Common myeloid progenitor, CD34-positive (primary cell): ENCODE data around the gene WNK3.

Experiments used
- CTCF ChIA-PET: fragments of 350-600 bp; sonication (Branson Sonifier 250); formaldehyde crosslinking; loops from one replicate; lab custom pipeline; 2021; ENCODE audit warnings: antibody characterized with exemption; lab: Charles Lee
- POLR2A ChIA-PET: fragments of 350-600 bp; sonication (Branson Sonifier 250); formaldehyde crosslinking; loops from one replicate; lab custom pipeline; 2021; ENCODE audit warnings: antibody characterized with exemption; lab: Charles Lee
- DNase-seq, 3 donors: peaks; one replicate each; pipeline versions ENCODE4 v3.0.0 to v3.0.0-alpha.2; 2013
- H3K27ac ChIP-seq, 2 experiments: 1 replicate in 1 of 2; 2 replicates in 1 of 2; pipeline ENCODE4 v1.7.0; 2013; ENCODE audit warnings: inconsistent platforms in 2 of 2, low read length in 2 of 2, mild to moderate bottlenecking in 2 of 2, low read depth in 1 of 2, moderate library complexity in 1 of 2; ENCODE audit not compliant: severe bottlenecking in 2 of 2, insufficient read depth in 1 of 2, poor library complexity in 1 of 2
- H3K27me3 ChIP-seq, 5 experiments: replicated peaks in 2 of 5; 1 replicate in 3 of 5; 2 replicates in 2 of 5; pipeline versions ENCODE4 v1.6.1 to v1.7.0; 2013; ENCODE audit warnings: low read length in 4 of 5, mild to moderate bottlenecking in 2 of 5, moderate library complexity in 2 of 5, inconsistent platforms in 1 of 5; ENCODE audit not compliant: insufficient read depth in 5 of 5, control insufficient read depth in 4 of 5
- H3K36me3 ChIP-seq, 4 experiments: 1 replicate in 2 of 4; 2 replicates in 2 of 4; pipeline versions ENCODE4 v1.6.1 to v1.7.0; 2013; ENCODE audit warnings: low read length in 3 of 4, control low read depth in 1 of 4, mild to moderate bottlenecking in 1 of 4; ENCODE audit not compliant: control insufficient read depth in 4 of 4, insufficient read depth in 4 of 4
- H3K4me1 ChIP-seq, 4 experiments: 1 replicate in 3 of 4; 2 replicates in 1 of 4; pipeline versions ENCODE4 v1.6.1 to v1.7.1; 2013; ENCODE audit warnings: low read length in 3 of 4, mild to moderate bottlenecking in 3 of 4, control low read depth in 1 of 4, inconsistent platforms in 1 of 4, moderate library complexity in 1 of 4; ENCODE audit not compliant: control insufficient read depth in 4 of 4, insufficient read depth in 4 of 4; ENCODE audit errors: control extremely low read depth in 1 of 4
- H3K4me3 ChIP-seq, 7 experiments: 1 replicate in 4 of 7; 2 replicates in 3 of 7; pipeline versions ENCODE4 v1.5.1 to v1.7.0; 2013; ENCODE audit warnings: mild to moderate bottlenecking in 7 of 7, low read length in 6 of 7, moderate library complexity in 6 of 7, inconsistent platforms in 2 of 7, low read depth in 2 of 7, control low read depth in 1 of 7; ENCODE audit not compliant: insufficient read depth in 4 of 7, control insufficient read depth in 1 of 7; ENCODE audit errors: extremely low read depth in 1 of 7
- H3K9me3 ChIP-seq, 5 experiments: 1 replicate in 4 of 5; 2 replicates in 1 of 5; pipeline versions ENCODE4 v1.6.1 to v1.7.1; 2013; ENCODE audit warnings: low read length in 4 of 5, mild to moderate bottlenecking in 2 of 5, inconsistent platforms in 1 of 5, low read depth in 1 of 5, moderate library complexity in 1 of 5; ENCODE audit not compliant: control insufficient read depth in 4 of 5, insufficient read depth in 2 of 5; ENCODE audit errors: control extremely low read depth in 1 of 5
- WGBS: methylation state at CpG from one replicate; pipeline ENCODE4 v1.1.5; 2013; ENCODE audit not compliant: insufficient coverage; 5-methylcytosine and 5-hydroxymethylcytosine counted together

WNK3 gene

GRCh38 chrX:54294306-54294705 lies 63.5 kb downstream of the WNK3 start:
- no CpG with 5 or more reads among the region's 2 CpGs for WGBS
- Histone ChIP-seq H3K9me3 (no peaks in the 10 kb centered on the region), H3K27me3 (no peaks in the 10 kb centered on the region), H3K27ac (no peak overlapping the region), H3K4me3 (no peak overlapping the region), H3K36me3 (no peaks in the 10 kb centered on the region), H3K4me1 (no peaks in the 10 kb centered on the region)
- ChIA-PET CTCF (no interaction called here), POLR2A (no interaction called here)
- DNase-seq: no peak

- no peak overlapping the region for H3K4me3 ChIP-seq
- no peaks in the 10 kb centered on the region for H3K36me3 ChIP-seq
- 86% methylated on average over 1 of the region's 2 CpGs for WGBS
- H3K4me1 ChIP-seq: no peaks in the 10 kb centered on the region
- ChIA-PET CTCF (no interaction called here), POLR2A (no interaction called here)
- no peaks in the 10 kb centered on the region for H3K9me3 ChIP-seq
- H3K27ac ChIP-seq: no peak overlapping the region
- DNase-seq: no peak
- no peaks in the 10 kb centered on the region for H3K27me3 ChIP-seq
Observed at GRCh38 chrX:54292755-54293154, 65.1 kb downstream of the WNK3 start.

- H3K36me3 ChIP-seq: no peaks in the 10 kb centered on the region
- ChIA-PET POLR2A (interaction anchor here (0.6 kb wide), 1 partner anchor 152 kb away, joined by 6 read pairs; no protein-coding TSS in a partner anchor), CTCF (no interaction called here)
- no peaks in the 10 kb centered on the region for H3K9me3 ChIP-seq
- no CpG with 5 or more reads among the region's 2 CpGs for WGBS
- no peaks in the 10 kb centered on the region for H3K27me3 ChIP-seq
- no peak overlapping the region for H3K27ac ChIP-seq
- no peaks in the 10 kb centered on the region for H3K4me1 ChIP-seq
- no peak overlapping the region for H3K4me3 ChIP-seq
- DNase-seq: no peak
Observed at GRCh38 chrX:54291758-54292157, 66.1 kb downstream of the WNK3 start.

GRCh38 chrX:54288968-54289367 lies 68.9 kb downstream of the WNK3 start:
- Histone ChIP-seq H3K36me3 (no peaks in the 10 kb centered on the region), H3K27ac (no peak overlapping the region), H3K4me1 (no peaks in the 10 kb centered on the region), H3K9me3 (no peaks in the 10 kb centered on the region), H3K27me3 (no peaks in the 10 kb centered on the region), H3K4me3 (no peak overlapping the region)
- ChIA-PET CTCF (no interaction called here), POLR2A (no interaction called here)
- DNase-seq: peak in 1 of 3 donors; percentile 0
- 68% methylated on average over 2 of the region's 2 CpGs for WGBS

- CTCF ChIA-PET: no interaction called here
- Histone ChIP-seq H3K4me3 (no peak overlapping the region), H3K9me3 (no peaks in the 10 kb centered on the region), H3K4me1 (no peaks in the 10 kb centered on the region), H3K27ac (no peak overlapping the region), H3K27me3 (no peaks in the 10 kb centered on the region), H3K36me3 (no peaks in the 10 kb centered on the region)
- POLR2A ChIA-PET: no interaction called here
- peak in 1 of 3 donors; percentile 11 for DNase-seq
Observed at GRCh38 chrX:54288277-54288676, 69.6 kb downstream of the WNK3 start.

- ChIA-PET CTCF (no interaction called here), POLR2A (no interaction called here)
- Histone ChIP-seq H3K36me3 (no peaks in the 10 kb centered on the region), H3K27ac (no peak overlapping the region), H3K9me3 (no peaks in the 10 kb centered on the region), H3K4me1 (no peaks in the 10 kb centered on the region), H3K27me3 (no peaks in the 10 kb centered on the region), H3K4me3 (no peak overlapping the region)
- no peak for DNase-seq
- WGBS: 60% methylated on average over 1 of the region's 1 CpG
Observed at GRCh38 chrX:54281676-54282075, 76.2 kb downstream of the WNK3 start.

GRCh38 chrX:54280466-54280865 lies 77.4 kb downstream of the WNK3 start:
- ChIA-PET POLR2A (no interaction called here), CTCF (no interaction called here)
- H3K27me3 ChIP-seq: no peaks in the 10 kb centered on the region
- no peaks in the 10 kb centered on the region for H3K4me1 ChIP-seq
- H3K9me3 ChIP-seq: no peaks in the 10 kb centered on the region
- no CpG with 5 or more reads among the region's 1 CpG for WGBS
- no peaks in the 10 kb centered on the region for H3K36me3 ChIP-seq
- no peak overlapping the region for H3K27ac ChIP-seq
- DNase-seq: no peak
- no peak overlapping the region for H3K4me3 ChIP-seq
